ENCODE measurements around the gene ZNF326. TPM values are rescaled to one million over a fixed set of nuclear protein-coding genes. Genes with fewer than 3 reads are reported as not detected.
"Not testable (repeated sequence)": the region's sequence is repeated elsewhere in the genome, so short reads cannot be mapped to it uniquely, and the experiment has no call there.

ZNF326 gene
- total RNA-seq, 1 experiment from 2014 or later, result 33.4 TPM

GRCh38 chr1:89996450-89997110 lies 1.7 kb downstream of the ZNF326 start:
- Mint-ChIP-seq H3K27ac (ENCODE audit: unreplicated experiment) (no peak overlapping the region), H3K4me1 (ENCODE audit: low read depth, unreplicated experiment) (peaks cover 37% of the 10 kb centered on the region), H3K9me3 (ENCODE audit: low read depth, unreplicated experiment) (no peaks in the 10 kb centered on the region), H3K27me3 (ENCODE audit: unreplicated experiment) (no peaks in the 10 kb centered on the region), H3K36me3 (ENCODE audit: insufficient read depth, unreplicated experiment) (peaks cover 52% of the 10 kb centered on the region), H3K4me3 (ENCODE audit: low read depth, unreplicated experiment) (peak overlapping the region; percentile 92)
- CTCF ChIA-PET, result interaction anchor here (0.6 kb wide), 1 partner anchor 85 kb away, joined by 3 read pairs; no protein-coding TSS in a partner anchor
- no peak for TF ChIP-seq CTCF (IDR thresholded peaks at IDR 0.05; ENCODE audit: unreplicated experiment)
- BruUV-seq (replicated peaks), result no TSS peak
- intact Hi-C loops (cut with micrococcal nuclease; ENCODE audit: unreplicated experiment), result no loop called here
- no peak for DNase-seq

- H3K4me3 Mint-ChIP-seq (ENCODE audit: low read depth, unreplicated experiment), result peak overlapping the region; percentile 92
Measured at GRCh38 chr1:89997152-89997551, 2.2 kb downstream of the ZNF326 start.

GRCh38 chr1:89998306-89998705 lies 3.4 kb downstream of the ZNF326 start:
- CTCF ChIA-PET, result no interaction called here
- intact Hi-C loops (cut with micrococcal nuclease; ENCODE audit: unreplicated experiment), result no loop called here
- no TSS peak for BruUV-seq (replicated peaks)
- no peak for DNase-seq
- peaks cover 55% of the 10 kb centered on the region for H3K36me3 Mint-ChIP-seq (ENCODE audit: insufficient read depth, unreplicated experiment)
- H3K27ac Mint-ChIP-seq (ENCODE audit: unreplicated experiment), result no peak overlapping the region
- H3K9me3 Mint-ChIP-seq (ENCODE audit: low read depth, unreplicated experiment), result no peaks in the 10 kb centered on the region
- no peak overlapping the region for H3K4me3 Mint-ChIP-seq (ENCODE audit: low read depth, unreplicated experiment)
- no peak for TF ChIP-seq CTCF (IDR thresholded peaks at IDR 0.05; ENCODE audit: unreplicated experiment)
- H3K4me1 Mint-ChIP-seq (ENCODE audit: low read depth, unreplicated experiment), result peaks cover 40% of the 10 kb centered on the region
- H3K27me3 Mint-ChIP-seq (ENCODE audit: unreplicated experiment), result no peaks in the 10 kb centered on the region

More at GRCh38 chr1:89997152-89997551, 2.2 kb downstream of the ZNF326 start:
- H3K27me3 Mint-ChIP-seq (ENCODE audit: unreplicated experiment); H3K9me3 Mint-ChIP-seq (ENCODE audit: low read depth, unreplicated experiment); CTCF ChIA-PET; BruUV-seq (replicated peaks); H3K27ac Mint-ChIP-seq (ENCODE audit: unreplicated experiment); DNase-seq; intact Hi-C loops (cut with micrococcal nuclease; ENCODE audit: unreplicated experiment): not testable (repeated sequence)
- H3K4me1 Mint-ChIP-seq (ENCODE audit: low read depth, unreplicated experiment), result peaks cover 37% of the 10 kb centered on the region
- peaks cover 52% of the 10 kb centered on the region for H3K36me3 Mint-ChIP-seq (ENCODE audit: insufficient read depth, unreplicated experiment)

GRCh38 chr1:89999208-89999607 lies 4.3 kb downstream of the ZNF326 start:
- H3K27ac Mint-ChIP-seq (ENCODE audit: unreplicated experiment), result no peak overlapping the region
- H3K36me3 Mint-ChIP-seq (ENCODE audit: insufficient read depth, unreplicated experiment), result peaks cover 58% of the 10 kb centered on the region
- CTCF ChIA-PET, result no interaction called here
- intact Hi-C loops (cut with micrococcal nuclease; ENCODE audit: unreplicated experiment), result no loop called here
- no TSS peak for BruUV-seq (replicated peaks)
- H3K9me3 Mint-ChIP-seq (ENCODE audit: low read depth, unreplicated experiment), result no peaks in the 10 kb centered on the region
- no peaks in the 10 kb centered on the region for H3K27me3 Mint-ChIP-seq (ENCODE audit: unreplicated experiment)
- DNase-seq, result no peak
- H3K4me1 Mint-ChIP-seq (ENCODE audit: low read depth, unreplicated experiment), result peaks cover 46% of the 10 kb centered on the region
- H3K4me3 Mint-ChIP-seq (ENCODE audit: low read depth, unreplicated experiment), result no peak overlapping the region
- no peak for TF ChIP-seq CTCF (IDR thresholded peaks at IDR 0.05; ENCODE audit: unreplicated experiment)

- peaks cover 57% of the 10 kb centered on the region for H3K36me3 Mint-ChIP-seq (ENCODE audit: insufficient read depth, unreplicated experiment)
- no TSS peak for BruUV-seq (replicated peaks)
- no peaks in the 10 kb centered on the region for H3K9me3 Mint-ChIP-seq (ENCODE audit: low read depth, unreplicated experiment)
- no peaks in the 10 kb centered on the region for H3K27me3 Mint-ChIP-seq (ENCODE audit: unreplicated experiment)
- CTCF ChIA-PET, result no interaction called here
- no peak overlapping the region for H3K4me3 Mint-ChIP-seq (ENCODE audit: low read depth, unreplicated experiment)
- H3K4me1 Mint-ChIP-seq (ENCODE audit: low read depth, unreplicated experiment), result peaks cover 46% of the 10 kb centered on the region
- intact Hi-C loops (cut with micrococcal nuclease; ENCODE audit: unreplicated experiment), result loop anchor here (10.0 kb wide), 1 partner anchor 365 kb away; the partner anchor contains the start of gene LRRC8C
- H3K27ac Mint-ChIP-seq (ENCODE audit: unreplicated experiment), result no peak overlapping the region
- DNase-seq, result no peak
- TF ChIP-seq CTCF (IDR thresholded peaks at IDR 0.05; ENCODE audit: unreplicated experiment), result no peak
Measured at GRCh38 chr1:89999628-90000027, 4.7 kb downstream of the ZNF326 start.

All from Calu3 (cell line).